Right atrium auricular region (tissue), 2 donors: ENCODE data around the gene PSG5. TPM values are rescaled to one million over a fixed set of nuclear protein-coding genes. Genes with fewer than 3 reads are reported as not detected.
"Not testable (repeated sequence)": the region's sequence is repeated elsewhere in the genome, so short reads cannot be mapped to it uniquely, and the experiment has no call there.

ENCODE experiments used
- DNase-seq: peaks from one replicate; pipeline ENCODE4 v3.0.0-alpha.2; 2019; ENCODE audit warnings: low spot score
- H3K27ac ChIP-seq, 2 donors: fragments of 200-600 bp; sonication (generic); 1 replicate in 1 of 2; 2 replicates in 1 of 2; pipeline ENCODE4 v1.5.1; 2016 to 2019
- H3K27me3 ChIP-seq, 2 donors: fragments of 200-600 bp; sonication (generic); one replicate each; pipeline versions ENCODE4 v1.5.1 to v1.6.0; 2017 to 2019
- H3K36me3 ChIP-seq: fragments of 200-600 bp; sonication (generic); one replicate; pipeline ENCODE4 v1.5.1; 2016
- H3K4me1 ChIP-seq, 2 donors: fragments of 200-600 bp; sonication (generic); one replicate each; pipeline versions ENCODE4 v1.5.1 to v1.6.0; 2017 to 2019
- H3K4me3 ChIP-seq, 2 donors: fragments of 200-600 bp; sonication (generic); 1 replicate in 1 of 2; 2 replicates in 1 of 2; pipeline ENCODE4 v1.5.1; 2017 to 2019; ENCODE audit warnings: mild to moderate bottlenecking in 1 of 2, moderate library complexity in 1 of 2
- H3K9me3 ChIP-seq, 2 donors: fragments of 200-600 bp; sonication (generic); one replicate each; pipeline ENCODE4 v1.5.1; 2019
- CTCF ChIP-seq, 2 donors: fragments of 200-600 bp; sonication (generic); IDR thresholded peaks; one replicate each; pipeline ENCODE4 v1.5.1; 2019; ENCODE audit warnings: antibody characterized with exemption in 2 of 2
- total RNA-seq, 2 donors: library from RNA; depleted of rRNA; stranded (reverse); fragments of >200 nt; gene quantifications; one replicate each; pipeline ENCODE4 v1.1.0, GENCODE V29; 2016

Gene PSG5
- total RNA-seq, 2 donors from 2014 or later = not detected

DNA sequence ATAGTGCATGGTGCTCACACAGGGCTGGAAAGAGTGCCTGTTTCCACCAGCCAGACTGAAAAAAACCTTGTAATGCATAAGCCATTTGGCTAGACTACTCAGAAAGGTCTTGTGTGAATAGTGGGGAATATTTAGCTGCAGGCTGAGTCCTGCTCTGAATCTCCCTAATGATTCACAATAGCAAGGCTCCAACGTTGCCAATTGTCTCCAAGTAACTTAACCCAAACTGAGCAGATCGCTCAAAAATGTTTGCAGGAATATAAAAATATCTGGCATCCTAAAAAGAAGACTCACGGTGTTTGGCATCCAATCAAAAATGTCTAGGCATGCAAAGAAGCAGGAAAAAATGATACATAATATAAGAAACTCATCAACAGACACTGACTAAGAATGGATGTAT lies 59.0 kb downstream of the PSG5 start:
- not testable (repeated sequence) for H3K27ac ChIP-seq, DNase-seq, H3K4me3 ChIP-seq, H3K4me1 ChIP-seq, H3K27me3 ChIP-seq, H3K9me3 ChIP-seq, H3K36me3 ChIP-seq

DNA sequence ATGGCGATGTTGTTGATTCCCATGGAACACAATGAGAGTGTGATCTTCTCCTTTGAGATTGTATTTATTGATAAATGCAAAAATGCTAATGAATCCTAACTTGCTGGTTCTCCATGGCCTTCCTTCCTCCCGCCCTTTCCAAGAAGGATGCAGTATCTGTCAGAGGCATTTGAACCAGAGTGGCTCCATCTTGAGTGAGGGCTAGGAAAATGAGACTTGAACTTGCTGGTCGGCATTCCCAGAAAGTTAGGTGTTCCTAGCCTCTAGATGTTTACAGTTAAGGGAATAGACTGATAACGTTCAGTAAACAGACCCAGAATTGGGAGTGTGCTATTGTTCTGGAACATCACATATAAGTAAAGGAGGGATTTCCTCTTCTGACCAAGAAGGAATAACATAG lies 59.6 kb downstream of the PSG5 start:
- no peak overlapping the region for H3K27ac ChIP-seq
- H3K9me3 ChIP-seq = no peaks in the 10 kb centered on the region
- no peak overlapping the region for H3K4me3 ChIP-seq
- no peaks in the 10 kb centered on the region for H3K4me1 ChIP-seq
- TF ChIP-seq CTCF (IDR thresholded peaks at IDR 0.05) = no peak
- no peaks in the 10 kb centered on the region for H3K36me3 ChIP-seq
- no peak for DNase-seq
- no peaks in the 10 kb centered on the region for H3K27me3 ChIP-seq

DNA sequence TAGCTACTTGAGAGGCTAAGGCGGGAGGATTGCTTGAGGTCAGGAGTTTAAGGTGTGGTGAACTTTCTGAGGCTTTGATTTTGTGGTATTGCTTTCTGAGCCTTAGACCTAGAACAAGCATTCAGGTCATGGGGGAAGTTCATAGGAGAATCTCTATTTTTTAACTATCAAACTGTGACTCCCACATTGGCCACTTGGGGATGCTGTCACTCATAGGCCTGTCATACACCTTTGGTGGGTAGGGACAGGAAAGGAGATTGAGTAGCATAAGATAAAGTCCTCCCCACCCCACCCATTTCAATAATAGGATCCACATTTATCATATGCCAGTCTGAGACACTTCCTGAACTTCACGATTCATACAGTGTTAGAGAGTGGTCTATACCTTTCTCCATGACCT lies 62.0 kb downstream of the PSG5 start:
- Histone ChIP-seq H3K4me3 (no peak overlapping the region), H3K27me3 (no peaks in the 10 kb centered on the region), H3K4me1 (no peaks in the 10 kb centered on the region), H3K9me3 (no peaks in the 10 kb centered on the region), H3K27ac (no peak overlapping the region), H3K36me3 (no peaks in the 10 kb centered on the region)
- no peak for TF ChIP-seq CTCF (IDR thresholded peaks at IDR 0.05)
- no peak for DNase-seq

- H3K4me1 ChIP-seq, H3K4me3 ChIP-seq, DNase-seq, H3K27me3 ChIP-seq, H3K27ac ChIP-seq, H3K9me3 ChIP-seq, H3K36me3 ChIP-seq: not testable (repeated sequence)
Measured at GRCh38 chr19:43120433-43121026, 65.8 kb downstream of the PSG5 start.

DNA sequence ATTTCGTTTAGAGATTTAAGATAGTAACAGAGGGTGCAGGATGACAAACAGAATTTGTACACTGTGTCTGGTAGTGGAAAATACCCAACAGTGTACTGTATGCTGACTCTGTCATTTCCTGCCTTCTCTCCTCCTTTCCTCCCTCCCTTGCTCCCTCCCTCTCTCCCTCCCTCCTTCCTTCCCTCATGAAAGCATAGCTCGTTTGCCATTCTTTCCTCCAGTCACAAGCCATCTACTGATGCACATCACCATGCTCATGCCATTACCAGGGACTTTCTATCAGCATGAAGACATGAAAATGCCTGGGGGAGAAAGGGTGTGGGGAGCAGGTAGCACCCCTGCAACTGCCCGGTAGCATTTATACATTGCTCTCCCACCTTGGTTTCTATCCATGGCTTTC lies 66.8 kb downstream of the PSG5 start:
- H3K4me3 ChIP-seq, H3K27ac ChIP-seq, H3K27me3 ChIP-seq, H3K4me1 ChIP-seq, H3K36me3 ChIP-seq, DNase-seq, H3K9me3 ChIP-seq: not testable (repeated sequence)

Other genes starting within 250 kb of the PSG5 start
- gene PSG7, start 249.3 kb downstream of the PSG5 start, total RNA-seq = not detected
- gene PSG11, start 160.1 kb downstream of the PSG5 start, total RNA-seq = not detected
- gene PSG2, start 103.8 kb downstream of the PSG5 start, total RNA-seq = not detected
- not detected for gene PSG4, start 19.1 kb upstream of the PSG5 start, total RNA-seq
- not detected for gene PSG9, start 83.0 kb upstream of the PSG5 start, total RNA-seq
- 1 to 10 TPM in 1 of 2 donors, under 1 TPM in 1; 0.93 to 2.9 TPM for gene CD177, start 167.2 kb upstream of the PSG5 start, total RNA-seq
- gene TEX101, start 228.4 kb upstream of the PSG5 start, total RNA-seq = not detected